HG02943 (cell line): ENCODE measurements around the gene CYP46A1.
A peak's percentile ranks its signal among the peaks of the same experiment; 100 is the strongest.

Source experiments
- ATAC-seq: cut with Tn5 transposase; IDR thresholded peaks from one replicate; pipeline ENCODE4 v1.9.1; 2021; ENCODE audit warnings: mild to moderate bottlenecking, low read depth, moderate library complexity; ENCODE audit not compliant: unreplicated experiment

Gene CYP46A1

GRCh38 chr14:99725774-99726537, 41.9 kb downstream of the CYP46A1 start:
- no peak for ATAC-seq

GRCh38 chr14:99726538-99727095, 42.5 kb downstream of the CYP46A1 start:
- no peak for ATAC-seq

DNA sequence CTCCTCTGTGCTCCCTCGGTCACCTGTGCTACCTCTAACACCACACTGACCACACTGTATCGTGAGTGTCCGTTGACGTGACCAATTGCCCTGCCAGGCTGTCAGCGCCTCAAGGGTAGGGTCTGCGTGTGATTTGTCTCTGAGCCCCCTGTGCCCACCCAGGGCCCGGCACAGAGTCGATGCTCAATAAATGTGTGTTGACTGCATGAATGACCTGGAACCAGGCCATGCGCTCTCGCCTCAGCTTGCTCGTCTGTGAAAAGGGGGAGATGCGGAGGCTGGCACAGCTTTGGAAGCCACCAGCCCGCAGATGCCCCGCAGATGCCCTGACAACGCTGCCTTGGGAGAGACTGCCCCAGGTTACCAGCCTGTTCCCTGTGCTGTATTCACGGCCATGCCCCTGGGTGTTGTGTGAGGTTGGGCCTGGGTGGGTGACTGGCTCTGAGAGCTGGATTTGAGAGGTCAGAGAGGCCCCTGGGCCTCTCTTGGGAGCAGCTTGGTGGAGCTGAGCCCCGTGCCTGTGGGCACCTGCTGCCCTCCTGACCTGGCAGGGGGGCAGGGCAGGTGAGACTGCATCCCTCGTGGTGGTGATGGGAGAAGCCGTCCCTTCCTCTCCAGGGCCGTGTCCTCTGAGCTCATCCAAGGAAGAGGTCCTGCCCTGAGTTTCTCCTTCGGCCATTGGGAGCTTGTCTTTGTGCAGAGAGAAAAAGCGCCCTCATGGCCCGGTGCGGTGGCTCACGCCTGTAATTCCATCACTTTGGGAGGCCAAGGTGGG, 43.2 kb downstream of the CYP46A1 start:
- no peak for ATAC-seq

DNA sequence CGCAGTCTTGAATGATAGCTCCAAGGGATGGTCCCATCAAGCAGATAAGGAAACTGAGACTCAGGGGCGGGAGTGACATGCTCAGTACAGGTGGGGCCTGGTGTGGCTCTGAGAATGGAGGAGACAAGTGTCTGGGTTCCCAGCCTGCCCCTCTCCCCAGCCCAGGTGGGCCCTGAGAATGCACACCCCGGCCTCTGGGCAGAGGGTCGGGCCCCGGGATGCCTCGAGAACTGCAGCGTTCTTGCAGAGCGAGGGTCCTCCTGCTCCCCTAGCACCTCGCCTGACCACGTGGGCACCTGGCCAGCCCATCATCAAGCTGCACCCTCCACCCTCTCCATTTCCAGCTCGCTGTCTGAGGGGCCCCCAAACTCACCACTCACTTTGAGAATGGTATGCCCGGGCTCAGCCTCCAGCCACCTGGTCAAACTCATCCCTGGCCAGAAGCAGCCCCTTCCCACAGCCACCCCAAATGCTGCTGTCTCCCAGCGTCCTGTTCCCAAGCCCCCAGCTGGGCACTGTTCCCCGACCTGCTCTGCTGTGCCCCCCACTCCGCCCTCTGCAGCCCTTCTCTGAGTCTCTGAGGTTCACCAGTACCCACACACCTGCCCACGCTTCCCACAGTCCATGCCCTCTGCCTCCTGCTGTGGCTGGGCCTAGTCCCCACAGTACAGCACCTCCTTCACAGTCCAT, 44.3 kb downstream of the CYP46A1 start:
- no peak for ATAC-seq

GRCh38 chr14:99728981-99729451, 44.9 kb downstream of the CYP46A1 start:
- ATAC-seq: no peak

GRCh38 chr14:99729991-99730875, 46.1 kb downstream of the CYP46A1 start:
- peak; percentile 63 for ATAC-seq

GRCh38 chr14:99730876-99731546, 46.9 kb downstream of the CYP46A1 start:
- no peak for ATAC-seq

DNA sequence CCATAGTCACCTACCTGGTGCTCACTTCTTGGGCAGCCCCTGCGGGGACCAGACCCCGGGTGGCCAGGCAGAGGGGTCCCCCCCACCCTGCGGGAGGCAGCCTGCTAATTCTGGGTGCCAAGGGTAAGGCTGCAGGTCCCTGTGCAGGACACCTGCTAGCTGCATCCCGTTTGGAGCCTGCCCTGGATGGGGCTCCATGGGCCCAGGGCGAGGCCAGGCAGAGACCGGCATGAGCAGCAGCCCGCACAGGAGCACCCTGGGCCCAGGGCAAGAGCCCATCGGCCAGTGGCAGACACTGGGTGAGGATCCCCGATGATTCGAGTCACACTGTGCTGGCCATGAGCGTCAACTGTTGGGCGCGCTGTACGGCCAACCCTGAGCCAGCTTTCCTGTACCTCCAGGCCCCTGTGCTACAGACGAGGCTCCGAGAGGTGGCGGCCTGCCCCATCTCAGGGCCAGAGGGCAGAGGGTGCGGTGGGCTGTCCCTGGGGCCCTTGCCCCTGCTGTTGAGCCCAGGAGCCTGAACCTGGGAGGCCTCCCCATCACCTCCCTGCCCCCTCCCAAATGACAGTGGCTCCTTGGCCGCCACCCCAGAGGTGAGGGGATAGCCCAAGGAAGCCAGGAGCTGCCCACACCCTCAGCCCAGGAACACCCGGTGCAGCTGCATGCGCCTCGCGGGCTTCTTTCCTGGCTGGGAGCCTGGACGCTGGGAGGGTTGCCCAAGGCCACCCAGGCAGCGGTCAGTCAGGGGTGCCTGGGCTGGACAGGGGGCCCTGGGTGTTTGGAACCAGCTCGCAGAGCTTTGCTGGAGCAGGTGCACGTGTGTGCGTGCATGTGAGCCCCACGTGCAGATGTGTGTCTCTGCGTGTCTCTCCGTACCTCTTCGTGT, 47.7 kb downstream of the CYP46A1 start:
- ATAC-seq: no peak

DNA sequence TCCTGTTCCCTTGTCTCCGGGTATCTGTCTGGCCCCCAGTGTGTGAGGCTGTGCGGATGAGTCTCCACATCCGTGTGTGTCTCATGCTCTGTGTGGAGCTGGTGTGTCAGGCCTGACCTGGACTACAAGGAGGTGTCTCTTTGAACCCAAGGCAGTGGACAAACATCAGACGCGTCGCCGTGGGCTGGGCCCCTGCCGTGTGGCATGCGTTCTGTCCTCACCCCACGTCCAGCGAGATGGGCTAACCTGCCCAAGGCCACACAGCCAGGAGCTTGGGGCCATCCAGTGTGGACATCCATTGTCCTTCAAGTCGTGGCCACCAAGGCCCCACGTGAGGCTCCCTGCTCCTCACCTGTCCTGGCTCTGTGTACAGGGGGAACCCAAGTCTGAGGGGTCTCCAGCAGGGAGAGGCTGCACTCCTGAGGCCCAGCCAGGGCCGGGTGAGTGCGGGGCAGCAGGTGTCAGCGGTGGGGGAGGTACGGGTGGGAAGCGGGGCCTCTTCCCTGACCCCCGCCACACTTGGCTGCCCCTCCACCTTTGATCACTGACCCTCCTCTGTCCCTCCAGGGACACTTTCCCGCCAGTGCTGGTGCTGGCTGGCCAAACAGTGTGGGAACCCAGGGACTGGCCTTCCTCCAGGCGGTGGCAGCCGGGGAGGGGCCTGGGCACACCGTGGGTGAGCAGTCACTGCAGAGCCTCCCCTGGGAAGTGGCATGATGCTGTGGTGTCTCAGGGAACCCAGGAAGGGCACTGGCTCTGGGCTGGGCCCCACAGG, 48.5 kb downstream of the CYP46A1 start:
- ATAC-seq: no peak

GRCh38 chr14:99733211-99733539, 49.1 kb downstream of the CYP46A1 start:
- ATAC-seq: no peak

- no peak for ATAC-seq
Measured at GRCh38 chr14:99733540-99734405, 49.7 kb downstream of the CYP46A1 start.

GRCh38 chr14:99734406-99735051, 50.4 kb downstream of the CYP46A1 start:
- no peak for ATAC-seq

GRCh38 chr14:99735189-99736135, 51.4 kb downstream of the CYP46A1 start:
- no peak for ATAC-seq

- no peak for ATAC-seq
Measured at GRCh38 chr14:99736603-99737371, 52.7 kb downstream of the CYP46A1 start.
